AG04450 (cell line): ENCODE data around the gene TLR8. TPM values are rescaled to one million over a fixed set of nuclear protein-coding genes. Genes with fewer than 3 reads are reported as not detected.

Experiments
- CTCF ChIA-PET: fragments of 300-600, 350-600 bp; formaldehyde crosslinking; extraction: SDS; loops from one replicate; lab custom pipeline; 2022; ENCODE audit warnings: antibody characterized with exemption, inconsistent platforms; lab: Charles Lee
- POLR2A ChIA-PET: fragments of 350-600 bp; formaldehyde crosslinking; extraction: SDS; loops from one replicate; lab custom pipeline; 2021; ENCODE audit warnings: antibody characterized with exemption, inconsistent platforms; lab: Yijun Ruan, JAX
- DNase-seq: peaks from one replicate; pipeline ENCODE4 v3.0.0-alpha.2; 2011; ENCODE audit warnings: low read depth, low spot score
- H3K27ac ChIP-seq: one replicate; pipeline ENCODE4 v1.5.1; 2012; ENCODE audit warnings: low read depth, low read length, control low read depth
- H3K27me3 ChIP-seq: one replicate; pipeline ENCODE4 v1.6.0; 2012; ENCODE audit warnings: low read length; ENCODE audit not compliant: control insufficient read depth, insufficient read depth
- H3K4me3 ChIP-seq: 2 replicates; pipeline ENCODE4 v1.5.1; 2011; ENCODE audit warnings: mild to moderate bottlenecking, low read depth, low read length, control low read depth
- H3K9me3 ChIP-seq: 2 replicates; pipeline ENCODE4 v1.5.1; 2012; ENCODE audit warnings: low read length; ENCODE audit not compliant: control insufficient read depth, insufficient read depth
- polyA plus RNA-seq: library from polyadenylated mRNA; depleted of rRNA; stranded (reverse); fragments of >200 nt; gene quantifications from 2 replicates; pipeline ENCODE4 v1.2.3, GENCODE V29; 2011
- TF ChIP-seq, protein P1 (sequence below): IDR thresholded peaks from 2 replicates; pipeline ENCODE4 v1.5.1; 2011; ENCODE audit warnings: low read depth, low read length, control low read depth, inconsistent platforms

The TLR8 gene
- polyA plus RNA-seq, 1 experiment: not detected

DNA sequence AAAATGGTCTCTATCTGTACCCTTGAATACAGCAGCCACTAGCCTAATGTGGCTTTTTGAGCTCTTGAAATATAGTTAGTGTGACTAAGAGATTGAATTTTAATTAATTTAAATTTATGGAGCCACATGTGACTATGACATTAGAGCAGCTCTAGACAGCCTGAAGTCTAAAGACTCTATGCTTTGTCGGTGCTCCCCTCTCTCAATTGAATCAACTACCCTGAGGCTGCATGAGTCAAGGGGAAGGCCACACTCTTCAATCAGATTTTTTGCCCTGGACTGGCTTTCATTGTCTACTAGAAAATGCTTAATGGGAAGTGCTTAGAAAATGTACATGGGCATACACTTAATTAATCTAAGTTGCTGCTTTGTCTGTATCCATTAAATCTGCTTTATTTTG is 27.9 kb upstream of the TLR8 start:
- Histone ChIP-seq H3K27me3 (no peaks in the 10 kb centered on the region), H3K4me3 (no peak overlapping the region), H3K27ac (no peak overlapping the region), H3K9me3 (no peaks in the 10 kb centered on the region)
- ChIA-PET CTCF (interaction anchor here (1.6 kb wide), 1 partner anchor 15 kb away, joined by 4 read pairs; no protein-coding TSS in a partner anchor), POLR2A (no interaction called here)
- TF ChIP-seq, protein P1, sequence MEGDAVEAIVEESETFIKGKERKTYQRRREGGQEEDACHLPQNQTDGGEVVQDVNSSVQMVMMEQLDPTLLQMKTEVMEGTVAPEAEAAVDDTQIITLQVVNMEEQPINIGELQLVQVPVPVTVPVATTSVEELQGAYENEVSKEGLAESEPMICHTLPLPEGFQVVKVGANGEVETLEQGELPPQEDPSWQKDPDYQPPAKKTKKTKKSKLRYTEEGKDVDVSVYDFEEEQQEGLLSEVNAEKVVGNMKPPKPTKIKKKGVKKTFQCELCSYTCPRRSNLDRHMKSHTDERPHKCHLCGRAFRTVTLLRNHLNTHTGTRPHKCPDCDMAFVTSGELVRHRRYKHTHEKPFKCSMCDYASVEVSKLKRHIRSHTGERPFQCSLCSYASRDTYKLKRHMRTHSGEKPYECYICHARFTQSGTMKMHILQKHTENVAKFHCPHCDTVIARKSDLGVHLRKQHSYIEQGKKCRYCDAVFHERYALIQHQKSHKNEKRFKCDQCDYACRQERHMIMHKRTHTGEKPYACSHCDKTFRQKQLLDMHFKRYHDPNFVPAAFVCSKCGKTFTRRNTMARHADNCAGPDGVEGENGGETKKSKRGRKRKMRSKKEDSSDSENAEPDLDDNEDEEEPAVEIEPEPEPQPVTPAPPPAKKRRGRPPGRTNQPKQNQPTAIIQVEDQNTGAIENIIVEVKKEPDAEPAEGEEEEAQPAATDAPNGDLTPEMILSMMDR: no peak
- no peak for DNase-seq

DNA sequence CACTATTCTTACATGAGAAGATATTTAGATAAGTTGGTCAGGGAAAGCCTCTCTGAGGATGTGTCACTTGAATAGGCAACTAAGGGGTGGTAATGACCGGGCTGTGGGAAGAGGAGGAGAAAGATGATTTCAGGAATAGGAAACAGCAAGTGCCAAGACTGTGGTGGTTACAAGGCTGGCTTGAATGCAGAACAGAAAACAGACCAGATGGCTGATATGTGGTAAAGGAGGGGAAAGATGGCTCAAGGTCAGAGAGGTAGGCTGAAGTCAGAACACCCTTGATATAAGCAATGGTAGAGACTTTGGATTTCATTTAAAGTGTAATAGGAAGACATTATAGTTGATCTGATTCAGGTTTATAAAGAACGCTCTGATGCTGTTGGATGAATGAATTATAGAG is 24.5 kb upstream of the TLR8 start:
- Histone ChIP-seq H3K4me3 (no peak overlapping the region), H3K9me3 (no peaks in the 10 kb centered on the region), H3K27ac (no peak overlapping the region), H3K27me3 (no peaks in the 10 kb centered on the region)
- CTCF ChIA-PET: no interaction called here
- POLR2A ChIA-PET: no interaction called here
- TF ChIP-seq, protein P1: no peak
- DNase-seq: no peak

DNA sequence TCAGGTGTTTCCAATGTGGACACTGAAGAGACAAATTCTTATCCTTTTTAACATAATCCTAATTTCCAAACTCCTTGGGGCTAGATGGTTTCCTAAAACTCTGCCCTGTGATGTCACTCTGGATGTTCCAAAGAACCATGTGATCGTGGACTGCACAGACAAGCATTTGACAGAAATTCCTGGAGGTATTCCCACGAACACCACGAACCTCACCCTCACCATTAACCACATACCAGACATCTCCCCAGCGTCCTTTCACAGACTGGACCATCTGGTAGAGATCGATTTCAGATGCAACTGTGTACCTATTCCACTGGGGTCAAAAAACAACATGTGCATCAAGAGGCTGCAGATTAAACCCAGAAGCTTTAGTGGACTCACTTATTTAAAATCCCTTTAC is 20.9 kb upstream of the TLR8 start:
- no peak for DNase-seq
- CTCF ChIA-PET: no interaction called here
- no peaks in the 10 kb centered on the region for H3K9me3 ChIP-seq
- no peak overlapping the region for H3K4me3 ChIP-seq
- H3K27ac ChIP-seq: no peak overlapping the region
- TF ChIP-seq, protein P1: no peak
- H3K27me3 ChIP-seq: no peaks in the 10 kb centered on the region
- POLR2A ChIA-PET: no interaction called here

DNA sequence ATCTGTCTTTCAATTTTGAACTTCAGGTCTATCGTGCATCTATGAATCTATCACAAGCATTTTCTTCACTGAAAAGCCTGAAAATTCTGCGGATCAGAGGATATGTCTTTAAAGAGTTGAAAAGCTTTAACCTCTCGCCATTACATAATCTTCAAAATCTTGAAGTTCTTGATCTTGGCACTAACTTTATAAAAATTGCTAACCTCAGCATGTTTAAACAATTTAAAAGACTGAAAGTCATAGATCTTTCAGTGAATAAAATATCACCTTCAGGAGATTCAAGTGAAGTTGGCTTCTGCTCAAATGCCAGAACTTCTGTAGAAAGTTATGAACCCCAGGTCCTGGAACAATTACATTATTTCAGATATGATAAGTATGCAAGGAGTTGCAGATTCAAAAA is 19.9 kb upstream of the TLR8 start:
- H3K27me3 ChIP-seq: no peaks in the 10 kb centered on the region
- H3K9me3 ChIP-seq: no peaks in the 10 kb centered on the region
- ChIA-PET POLR2A (no interaction called here), CTCF (interaction anchor here (0.8 kb wide), 1 partner anchor 15 kb away, joined by 5 read pairs; no protein-coding TSS in a partner anchor)
- no peak overlapping the region for H3K27ac ChIP-seq
- TF ChIP-seq, protein P1: no peak
- DNase-seq: no peak
- no peak overlapping the region for H3K4me3 ChIP-seq

DNA sequence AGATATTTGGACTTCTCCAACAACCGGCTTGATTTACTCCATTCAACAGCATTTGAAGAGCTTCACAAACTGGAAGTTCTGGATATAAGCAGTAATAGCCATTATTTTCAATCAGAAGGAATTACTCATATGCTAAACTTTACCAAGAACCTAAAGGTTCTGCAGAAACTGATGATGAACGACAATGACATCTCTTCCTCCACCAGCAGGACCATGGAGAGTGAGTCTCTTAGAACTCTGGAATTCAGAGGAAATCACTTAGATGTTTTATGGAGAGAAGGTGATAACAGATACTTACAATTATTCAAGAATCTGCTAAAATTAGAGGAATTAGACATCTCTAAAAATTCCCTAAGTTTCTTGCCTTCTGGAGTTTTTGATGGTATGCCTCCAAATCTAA is 19.3 kb upstream of the TLR8 start:
- CTCF ChIA-PET: interaction anchor here (0.8 kb wide), 1 partner anchor 14 kb away, joined by 5 read pairs; no protein-coding TSS in a partner anchor
- POLR2A ChIA-PET: no interaction called here
- TF ChIP-seq, protein P1: no peak

More for the DNA sequence above, 19.3 kb upstream of the TLR8 start:
- H3K27me3 ChIP-seq: no peaks in the 10 kb centered on the region
- H3K9me3 ChIP-seq: no peaks in the 10 kb centered on the region
- no peak overlapping the region for H3K27ac ChIP-seq
- DNase-seq: no peak
- H3K4me3 ChIP-seq: no peak overlapping the region
